Endothelial cell of umbilical vein (primary cell): Measurements from ENCODE around the gene ASPSCR1.

Experiments used
- CTCF ChIP-seq, 2 donors: IDR thresholded peaks; 1 replicate in 1 of 2; 2 replicates in 1 of 2; pipeline ENCODE4 v1.5.1; 2011; ENCODE audit warnings: low read length in 2 of 2, mild to moderate bottlenecking in 2 of 2, moderate library complexity in 2 of 2, control low read depth in 1 of 2, inconsistent platforms in 1 of 2, low read depth in 1 of 2; ENCODE audit not compliant: insufficient read depth in 1 of 2; ENCODE audit errors: extremely low read depth in 1 of 2
- GATA2 ChIP-seq: IDR thresholded peaks from 2 replicates; pipeline ENCODE4 v1.7.0; 2011; ENCODE audit warnings: low read depth, mild to moderate bottlenecking, moderate library complexity, mixed read lengths, low read length; ENCODE audit not compliant: insufficient read length, insufficient read depth
- MAX ChIP-seq: IDR thresholded peaks from 2 replicates; pipeline ENCODE4 v1.6.1; 2011; ENCODE audit not compliant: insufficient read depth, insufficient read length
- POLR2A ChIP-seq: IDR thresholded peaks from 2 replicates; pipeline ENCODE4 v1.6.1; 2012; ENCODE audit warnings: low read depth, mild to moderate bottlenecking, control low read depth, low read length

- no peak for TF ChIP-seq GATA2
- no peak for TF ChIP-seq MAX
- TF ChIP-seq CTCF (IDR thresholded peaks at IDR 0.05; ENCODE audit: extremely low read depth in 1 of 2, insufficient read depth in 1 of 2, low read depth in 1 of 2, low read length in 2 of 2) = no peak
- no peak for TF ChIP-seq POLR2A
Observed at GRCh38 chr17:82018989-82019689, 41.7 kb downstream of the ASPSCR1 start.
